CD4-positive, alpha-beta memory T cell (primary cell): Measurements from ENCODE around the gene ATG9B. TPM values are rescaled to one million over a fixed set of nuclear protein-coding genes. Genes with fewer than 3 reads are reported as not detected.

Experiments used
- CTCF ChIA-PET: fragments of 350-600 bp; sonication (Branson Sonifier 250); formaldehyde crosslinking; loops from one replicate; lab custom pipeline; 2021; ENCODE audit warnings: inconsistent platforms; ENCODE audit not compliant: partially characterized antibody; lab: Charles Lee
- POLR2A ChIA-PET: fragments of 350-600 bp; sonication (Branson Sonifier 250); formaldehyde crosslinking; loops from one replicate; lab custom pipeline; 2021; ENCODE audit not compliant: partially characterized antibody; lab: Charles Lee
- DNase-seq, 5 donors: peaks; one replicate each; pipeline versions ENCODE4 v3.0.0 to v3.0.0-alpha.2; 2020 to 2022; ENCODE audit warnings: mixed read lengths in 1 of 5
- H3K27ac ChIP-seq: one replicate; pipeline ENCODE4 v1.7.0; 2013; ENCODE audit warnings: low read depth, low read length
- H3K27me3 ChIP-seq: 2 replicates; pipeline ENCODE4 v1.7.0; 2013; ENCODE audit warnings: mild to moderate bottlenecking, low read length, moderate library complexity; ENCODE audit not compliant: insufficient read depth
- H3K36me3 ChIP-seq: 2 replicates; pipeline ENCODE4 v1.7.0; 2013; ENCODE audit warnings: mild to moderate bottlenecking, low read length, moderate library complexity; ENCODE audit not compliant: insufficient read depth
- H3K4me1 ChIP-seq: 2 replicates; pipeline ENCODE4 v1.7.0; 2013; ENCODE audit warnings: mild to moderate bottlenecking, low read length, moderate library complexity; ENCODE audit not compliant: insufficient read depth
- H3K4me3 ChIP-seq, 2 donors: one replicate each; pipeline ENCODE4 v1.7.0; 2013; ENCODE audit warnings: low read length in 2 of 2, mild to moderate bottlenecking in 1 of 2
- H3K9me3 ChIP-seq, 2 donors: one replicate each; pipeline ENCODE4 v1.7.0; 2013; ENCODE audit warnings: low read length in 2 of 2, control low read depth in 1 of 2; ENCODE audit not compliant: control insufficient read depth in 1 of 2
- H3K27ac Mint-ChIP-seq, 7 donors: one replicate each; pipeline ENCODE4 v1.8.0; 2020 to 2021; ENCODE audit warnings: mixed read lengths in 7 of 7, mild to moderate bottlenecking in 6 of 7, inconsistent platforms in 3 of 7, moderate library complexity in 3 of 7
- H3K27me3 Mint-ChIP-seq, 2 donors: one replicate each; pipeline ENCODE4 v1.8.0; 2020 to 2021; ENCODE audit warnings: mixed read lengths in 2 of 2
- H3K36me3 Mint-ChIP-seq, 2 donors: one replicate each; pipeline ENCODE4 v1.8.0; 2020 to 2021; ENCODE audit warnings: mixed read lengths in 2 of 2, inconsistent platforms in 1 of 2, mild to moderate bottlenecking in 1 of 2
- H3K4me1 Mint-ChIP-seq, 4 donors: one replicate each; pipeline ENCODE4 v1.8.0; 2020 to 2021; ENCODE audit warnings: mixed read lengths in 4 of 4, mild to moderate bottlenecking in 1 of 4
- H3K4me3 Mint-ChIP-seq, 8 donors: one replicate each; pipeline ENCODE4 v1.8.0; 2020 to 2021; ENCODE audit warnings: mixed read lengths in 8 of 8, mild to moderate bottlenecking in 7 of 8, moderate library complexity in 6 of 8, inconsistent platforms in 3 of 8
- H3K9me3 Mint-ChIP-seq, 8 donors: one replicate each; pipeline ENCODE4 v1.8.0; 2020 to 2021; ENCODE audit warnings: mixed read lengths in 8 of 8, mild to moderate bottlenecking in 5 of 8, inconsistent platforms in 3 of 8, moderate library complexity in 1 of 8
- intact Hi-C: fragments of 100-400 bp; cut with micrococcal nuclease; formaldehyde crosslinking; loops from one replicate; pipeline ENCODE4 v1.15.1; 2023
- polyA plus RNA-seq, 2 donors: library from polyadenylated mRNA; unstranded; fragments of 300-500 nt; fragmentation: Illumina TruSeq; gene quantifications; one replicate each; pipeline ENCODE4 v1.2.3, GENCODE V29; 2021
- total RNA-seq, 2 experiments: library from RNA; stranded (reverse); gene quantifications; one replicate each; pipeline ENCODE4 v1.2.3, GENCODE V29; 2021

ATG9B gene
- total and polyA plus RNA-seq, 4 experiments from 2014 or later, result 16.9 to 36.6 (median 29.6) TPM

GRCh38 chr7:150973571-150974451 lies 50.5 kb downstream of the ATG9B start:
- peaks cover 15% of the 10 kb centered on the region for H3K27me3 ChIP-seq
- Mint-ChIP-seq H3K9me3 (peaks cover 0 to 3% (median 0%) of the 10 kb centered on the region in 8 donors), H3K27ac (peak overlapping the region; percentile 87 to 97 (median 94)), H3K4me1 (peaks cover 18 to 48% (median 43%) of the 10 kb centered on the region in 4 donors), H3K4me3 (peak overlapping the region; percentile 83 to 94 (median 88)), H3K27me3 (peaks cover 5 to 16% of the 10 kb centered on the region in 2 donors), H3K36me3 (peaks cover 0 to 2% of the 10 kb centered on the region in 2 donors)
- POLR2A ChIA-PET, result interaction anchor here (1.0 to 4.5 kb wide), 13 partner anchors 11 to 137 kb away, joined by 3 to 38 read pairs (median 5); partner anchors contain the start of genes ABCB8 and FASTK
- intact Hi-C loops, result loop anchor here (1.0 to 10.0 kb wide), 2 partner anchors 12 to 111 kb away; partner anchors contain the start of genes AGAP3, FASTK and TMUB1
- H3K9me3 ChIP-seq, result no peaks in the 10 kb centered on the region
- peak overlapping the region; percentile 63 for H3K27ac ChIP-seq
- peak; percentile 22 to 61 (median 58) for DNase-seq
- peaks cover 43% of the 10 kb centered on the region for H3K4me1 ChIP-seq
- no peaks in the 10 kb centered on the region for H3K36me3 ChIP-seq
- peak overlapping the region in 1 of 2 donors; percentile 34 for H3K4me3 ChIP-seq
- CTCF ChIA-PET, result interaction anchor here (1.2 to 3.7 kb wide), 5 partner anchors 11 to 44 kb away, joined by 5 to 27 read pairs (median 15); no protein-coding TSS in a partner anchor

- Mint-ChIP-seq H3K27ac (peak overlapping the region in 5 of 7 donors; percentile 63 to 94 (median 93)), H3K9me3 (peaks cover 0 to 2% (median 0%) of the 10 kb centered on the region in 8 donors), H3K4me1 (peaks cover 16 to 48% (median 42%) of the 10 kb centered on the region in 4 donors), H3K36me3 (no peaks in the 10 kb centered on the region), H3K27me3 (peaks cover 4 to 13% of the 10 kb centered on the region in 2 donors), H3K4me3 (peak overlapping the region in 1 of 8 donors; percentile 30)
- peak in 1 of 5 donors; percentile 31 for DNase-seq
- H3K27ac ChIP-seq, result no peak overlapping the region
- H3K36me3 ChIP-seq, result no peaks in the 10 kb centered on the region
- intact Hi-C loops, result loop anchor here (10.0 kb wide), 1 partner anchor 112 kb away; the partner anchor contains the start of genes AGAP3, FASTK and TMUB1
- ChIA-PET CTCF (interaction anchor here (1.3 to 3.7 kb wide), 3 partner anchors 10 to 36 kb away, joined by 3 to 22 read pairs (median 15); no protein-coding TSS in a partner anchor), POLR2A (interaction anchor here (2.8 to 4.5 kb wide), 3 partner anchors 10 to 42 kb away, joined by 10 to 38 read pairs (median 30); no protein-coding TSS in a partner anchor)
- H3K4me3 ChIP-seq, result no peak overlapping the region
- peaks cover 15% of the 10 kb centered on the region for H3K27me3 ChIP-seq
- H3K4me1 ChIP-seq, result peaks cover 38% of the 10 kb centered on the region
- H3K9me3 ChIP-seq, result no peaks in the 10 kb centered on the region
Observed at GRCh38 chr7:150972741-150973140, 51.6 kb downstream of the ATG9B start.

- ChIA-PET CTCF (interaction anchor here (1.3 to 2.6 kb wide), 2 partner anchors 9 to 12 kb away, joined by 3 to 15 read pairs; no protein-coding TSS in a partner anchor), POLR2A (interaction anchor here (4.1 to 4.5 kb wide), 2 partner anchors 37 to 42 kb away, joined by 30 to 38 read pairs; no protein-coding TSS in a partner anchor)
- Histone ChIP-seq H3K27me3 (peaks cover 10% of the 10 kb centered on the region), H3K4me1 (peaks cover 33% of the 10 kb centered on the region), H3K36me3 (no peaks in the 10 kb centered on the region), H3K4me3 (no peak overlapping the region), H3K27ac (no peak overlapping the region), H3K9me3 (no peaks in the 10 kb centered on the region)
- intact Hi-C loops, result loop anchor here (10.0 kb wide), 1 partner anchor 113 kb away; the partner anchor contains the start of genes AGAP3, FASTK and TMUB1
- DNase-seq, result peak in 1 of 5 donors; percentile 26
- Mint-ChIP-seq H3K4me1 (peaks cover 12 to 42% (median 36%) of the 10 kb centered on the region in 4 donors), H3K27ac (peak overlapping the region in 1 of 7 donors; percentile 66), H3K27me3 (peaks cover 3 to 9% of the 10 kb centered on the region in 2 donors), H3K9me3 (peaks cover 0 to 2% (median 0%) of the 10 kb centered on the region in 8 donors), H3K36me3 (no peaks in the 10 kb centered on the region), H3K4me3 (no peak overlapping the region)
Observed at GRCh38 chr7:150972023-150972468, 52.2 kb downstream of the ATG9B start.

GRCh38 chr7:150971242-150972022 lies 52.9 kb downstream of the ATG9B start:
- Mint-ChIP-seq H3K27ac (peak overlapping the region; percentile 2 to 84 (median 66)), H3K4me1 (peaks cover 12 to 37% (median 32%) of the 10 kb centered on the region in 4 donors), H3K36me3 (no peaks in the 10 kb centered on the region), H3K9me3 (peaks cover 0 to 2% (median 0%) of the 10 kb centered on the region in 8 donors), H3K4me3 (peak overlapping the region in 1 of 8 donors; percentile 63), H3K27me3 (peaks cover 0 to 5% of the 10 kb centered on the region in 2 donors)
- H3K4me3 ChIP-seq, result no peak overlapping the region
- no peak overlapping the region for H3K27ac ChIP-seq
- POLR2A ChIA-PET, result interaction anchor here (1.6 kb wide), 1 partner anchor 12 kb away, joined by 3 read pairs; no protein-coding TSS in a partner anchor
- CTCF ChIA-PET, result interaction anchor here (1.2 to 3.1 kb wide), 4 partner anchors 13 to 140 kb away, joined by 3 to 22 read pairs (median 4); no protein-coding TSS in a partner anchor
- no peaks in the 10 kb centered on the region for H3K9me3 ChIP-seq
- no peaks in the 10 kb centered on the region for H3K36me3 ChIP-seq
- peaks cover 27% of the 10 kb centered on the region for H3K4me1 ChIP-seq
- intact Hi-C loops, result loop anchor here (10.0 kb wide), 1 partner anchor 113 kb away; the partner anchor contains the start of genes AGAP3, FASTK and TMUB1
- H3K27me3 ChIP-seq, result peaks cover 5% of the 10 kb centered on the region
- peak in 1 of 5 donors; percentile 24 for DNase-seq

- no peak overlapping the region for H3K4me3 ChIP-seq
- no peaks in the 10 kb centered on the region for H3K36me3 ChIP-seq
- intact Hi-C loops, result loop anchor here (10.0 kb wide), 1 partner anchor 114 kb away; the partner anchor contains the start of genes AGAP3, FASTK and TMUB1
- Mint-ChIP-seq H3K36me3 (no peaks in the 10 kb centered on the region), H3K4me3 (no peak overlapping the region), H3K27ac (peak overlapping the region in 1 of 7 donors; percentile 59), H3K9me3 (peaks cover 0 to 2% (median 0%) of the 10 kb centered on the region in 8 donors), H3K27me3 (peaks cover 0 to 3% of the 10 kb centered on the region in 2 donors), H3K4me1 (peaks cover 10 to 33% (median 24%) of the 10 kb centered on the region in 4 donors)
- DNase-seq, result peak in 1 of 5 donors; percentile 25
- no peaks in the 10 kb centered on the region for H3K27me3 ChIP-seq
- H3K27ac ChIP-seq, result no peak overlapping the region
- ChIA-PET CTCF (interaction anchor here (1.2 to 3.1 kb wide), 3 partner anchors 15 to 141 kb away, joined by 3 to 22 read pairs (median 4); no protein-coding TSS in a partner anchor), POLR2A (interaction anchor here (0.8 to 1.6 kb wide), 2 partner anchors 14 to 61 kb away, joined by 3 read pairs; no protein-coding TSS in a partner anchor)
- H3K9me3 ChIP-seq, result no peaks in the 10 kb centered on the region
- H3K4me1 ChIP-seq, result peaks cover 17% of the 10 kb centered on the region
Observed at GRCh38 chr7:150970424-150970823, 53.9 kb downstream of the ATG9B start.

- POLR2A ChIA-PET, result no interaction called here
- peaks cover 14% of the 10 kb centered on the region for H3K4me1 ChIP-seq
- CTCF ChIA-PET, result interaction anchor here (1.0 to 3.1 kb wide), 2 partner anchors 16 to 49 kb away, joined by 5 to 22 read pairs; no protein-coding TSS in a partner anchor
- Mint-ChIP-seq H3K27ac (peak overlapping the region in 1 of 7 donors; percentile 42), H3K9me3 (peaks cover 0 to 2% (median 0%) of the 10 kb centered on the region in 8 donors), H3K4me1 (peaks cover 6 to 26% (median 22%) of the 10 kb centered on the region in 4 donors), H3K36me3 (no peaks in the 10 kb centered on the region), H3K27me3 (peaks cover 0 to 1% of the 10 kb centered on the region in 2 donors), H3K4me3 (no peak overlapping the region)
- H3K36me3 ChIP-seq, result no peaks in the 10 kb centered on the region
- peak in 1 of 5 donors; percentile 14 for DNase-seq
- no peak overlapping the region for H3K4me3 ChIP-seq
- intact Hi-C loops, result no loop called here
- no peaks in the 10 kb centered on the region for H3K27me3 ChIP-seq
- no peak overlapping the region for H3K27ac ChIP-seq
- H3K9me3 ChIP-seq, result no peaks in the 10 kb centered on the region
Observed at GRCh38 chr7:150969475-150969874, 54.8 kb downstream of the ATG9B start.
